ENCODE data around the gene INO80. TPM values are rescaled to one million over a fixed set of nuclear protein-coding genes. Genes with fewer than 3 reads are reported as not detected.

INO80 gene
- total RNA-seq, 1 experiment from 2014 or later = 27.3 TPM

- no TSS peak for BruUV-seq (replicated peaks)
- ChIA-PET CTCF (no interaction called here), POLR2A (ENCODE audit: low non-redundant PET) (no interaction called here)
- no peaks in the 10 kb centered on the region for H3K9me3 ChIP-seq (ENCODE audit: low read depth, low read length, poor library complexity, severe bottlenecking)
- intact Hi-C loops (cut with micrococcal nuclease; ENCODE audit: unreplicated experiment) = no loop called here
- DNase-seq (ENCODE audit: low spot score) = no peak
- no peak overlapping the region for H3K27ac ChIP-seq (ENCODE audit: low read depth, low read length, poor library complexity, severe bottlenecking)
- H3K27me3 ChIP-seq (replicated peaks; ENCODE audit: insufficient read depth, low read depth, low read length, poor library complexity) = no peaks in the 10 kb centered on the region
- H3K4me3 ChIP-seq (ENCODE audit: low read depth, low read length, poor library complexity, severe bottlenecking) = no peak overlapping the region
- H3K4me1 ChIP-seq (ENCODE audit: insufficient read depth, low read length, poor library complexity, severe bottlenecking) = no peaks in the 10 kb centered on the region
- no peaks in the 10 kb centered on the region for H3K36me3 ChIP-seq (ENCODE audit: insufficient read depth, low read length, poor library complexity, severe bottlenecking)
- TF ChIP-seq CTCF (conservative IDR thresholded peaks at IDR 0.05; ENCODE audit: low read depth, low read length) = no peak
- no peak for TF ChIP-seq EZH2 (IDR thresholded peaks at IDR 0.05; ENCODE audit: borderline replicate concordance, low read depth, low read length, poor library complexity, severe bottlenecking)
Measured at GRCh38 chr15:41128174-41128902, 12.3 kb upstream of the INO80 start.

- ChIA-PET CTCF (no interaction called here), POLR2A (ENCODE audit: low non-redundant PET) (no interaction called here)
- H3K9me3 ChIP-seq (ENCODE audit: low read depth, low read length, poor library complexity, severe bottlenecking) = no peaks in the 10 kb centered on the region
- intact Hi-C loops (cut with micrococcal nuclease; ENCODE audit: unreplicated experiment) = no loop called here
- H3K27ac ChIP-seq (ENCODE audit: low read depth, low read length, poor library complexity, severe bottlenecking) = no peak overlapping the region
- no TSS peak for BruUV-seq (replicated peaks)
- no peaks in the 10 kb centered on the region for H3K4me1 ChIP-seq (ENCODE audit: insufficient read depth, low read length, poor library complexity, severe bottlenecking)
- no peak for TF ChIP-seq CTCF (conservative IDR thresholded peaks at IDR 0.05; ENCODE audit: low read depth, low read length)
- TF ChIP-seq EZH2 (IDR thresholded peaks at IDR 0.05; ENCODE audit: borderline replicate concordance, low read depth, low read length, poor library complexity, severe bottlenecking) = no peak
- no peaks in the 10 kb centered on the region for H3K36me3 ChIP-seq (ENCODE audit: insufficient read depth, low read length, poor library complexity, severe bottlenecking)
- no peak for DNase-seq (ENCODE audit: low spot score)
- no peaks in the 10 kb centered on the region for H3K27me3 ChIP-seq (replicated peaks; ENCODE audit: insufficient read depth, low read depth, low read length, poor library complexity)
- H3K4me3 ChIP-seq (ENCODE audit: low read depth, low read length, poor library complexity, severe bottlenecking) = no peak overlapping the region
Measured at GRCh38 chr15:41125931-41126642, 10.0 kb upstream of the INO80 start.

GRCh38 chr15:41125063-41125669 lies 9.1 kb upstream of the INO80 start:
- BruUV-seq (replicated peaks) = no TSS peak
- DNase-seq (ENCODE audit: low spot score) = no peak
- POLR2A ChIA-PET (ENCODE audit: low non-redundant PET) = no interaction called here
- H3K9me3 ChIP-seq (ENCODE audit: low read depth, low read length, poor library complexity, severe bottlenecking) = no peaks in the 10 kb centered on the region
- intact Hi-C loops (cut with micrococcal nuclease; ENCODE audit: unreplicated experiment) = no loop called here
- H3K36me3 ChIP-seq (ENCODE audit: insufficient read depth, low read length, poor library complexity, severe bottlenecking) = no peaks in the 10 kb centered on the region
- TF ChIP-seq CTCF (conservative IDR thresholded peaks at IDR 0.05; ENCODE audit: low read depth, low read length) (no peak), EZH2 (IDR thresholded peaks at IDR 0.05; ENCODE audit: borderline replicate concordance, low read depth, low read length, poor library complexity, severe bottlenecking) (no peak)
- H3K4me3 ChIP-seq (ENCODE audit: low read depth, low read length, poor library complexity, severe bottlenecking) = no peak overlapping the region
- no peaks in the 10 kb centered on the region for H3K4me1 ChIP-seq (ENCODE audit: insufficient read depth, low read length, poor library complexity, severe bottlenecking)
- no peaks in the 10 kb centered on the region for H3K27me3 ChIP-seq (replicated peaks; ENCODE audit: insufficient read depth, low read depth, low read length, poor library complexity)
- CTCF ChIA-PET = no interaction called here
- H3K27ac ChIP-seq (ENCODE audit: low read depth, low read length, poor library complexity, severe bottlenecking) = no peak overlapping the region

All from A673 (cell line).